ENCODE measurements around the gene TMEM170A.

GRCh38 chr16:75501359-75501758 is 36.9 kb upstream of the TMEM170A start:
- no peak for TF ChIP-seq POLR2A (IDR thresholded peaks at IDR 0.05; ENCODE audit: low read depth, low read length)
- TF ChIP-seq TAF1 (IDR thresholded peaks at IDR 0.05; ENCODE audit: low read depth, low read length), result no peak
- no peak for TF ChIP-seq POLR2AphosphoS5 (IDR thresholded peaks at IDR 0.05; ENCODE audit: low read depth, low read length)
- no peak for TF ChIP-seq SPI1 (IDR thresholded peaks at IDR 0.05; ENCODE audit: low read depth, low read length)

Data from GM12891 (cell line).